Measurements from ENCODE around the gene AQR. TPM values are rescaled to one million over a fixed set of nuclear protein-coding genes. Genes with fewer than 3 reads are reported as not detected.

The AQR gene
- total and polyA plus RNA-seq, 10 of the 15 experiments (the other 5 are each of a cell fraction or from before 2014, with no cell fraction given) = 18.2 to 53.5 (median 32.6) TPM

DNA sequence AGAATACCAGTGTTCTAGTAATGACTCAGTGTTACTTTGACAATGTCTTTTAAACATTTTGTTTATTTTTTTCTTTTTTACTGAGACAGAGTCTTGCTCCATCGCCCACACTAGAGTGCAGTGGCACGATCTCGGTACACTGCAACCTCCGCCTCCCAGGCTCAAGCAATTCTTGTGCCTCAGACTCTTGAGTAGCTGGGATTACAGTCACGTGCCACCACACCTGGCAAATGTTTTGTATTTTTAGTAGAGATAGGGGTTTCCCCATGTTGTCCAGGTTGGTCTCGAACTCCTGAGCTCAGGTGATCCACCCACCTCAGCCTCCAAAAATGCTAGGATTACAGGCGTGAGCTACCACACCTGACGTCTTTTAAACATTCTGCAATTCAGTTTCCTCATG is 15.7 kb downstream of the AQR start (continued):
- no peak for TF ChIP-seq ZNF274 (IDR thresholded peaks at IDR 0.05; ENCODE audit: insufficient read depth, insufficient read length)
- no peak for TF ChIP-seq STAT3 (IDR thresholded peaks at IDR 0.05; ENCODE audit: low read depth, low read length)

DNA sequence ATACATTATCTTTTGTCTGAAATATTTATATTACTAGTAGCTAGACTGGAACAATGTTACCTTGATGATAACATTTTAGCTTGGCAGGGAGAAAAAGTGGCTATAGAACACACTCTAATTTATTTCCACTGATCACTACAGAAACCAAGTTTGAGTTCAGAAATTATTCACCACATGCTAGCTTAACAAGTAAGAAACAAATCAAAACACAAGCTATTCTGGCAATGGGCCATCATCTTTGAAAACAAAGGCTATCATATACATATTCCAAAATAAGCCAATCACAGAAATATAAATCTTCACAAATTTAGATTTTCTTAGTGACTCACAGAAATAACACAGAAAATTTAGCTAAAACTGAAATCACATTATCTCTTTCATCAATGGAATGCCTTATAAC is 17.1 kb downstream of the AQR start:
- no peaks in the 10 kb centered on the region for H3K9me3 ChIP-seq (replicated peaks; ENCODE audit: control insufficient read depth, insufficient read depth, low read length)
- H3K4me1 ChIP-seq (ENCODE audit: control insufficient read depth, insufficient read depth, low read length) = peaks cover 2% of the 10 kb centered on the region; the same call in 1 of the 2 replicates
- H3K27ac ChIP-seq (ENCODE audit: control insufficient read depth, insufficient read depth) = no peak overlapping the region
- H3K9ac ChIP-seq (ENCODE audit: control insufficient read depth, insufficient read depth, low read length) = no peak overlapping the region
- DNase-seq (ENCODE audit: low read depth, low spot score) (no peak), FAIRE-seq (no peak), ATAC-seq (no peak)
- peaks cover 1 to 15% of the 10 kb centered on the region in 2 experiments; a peak in 3 of 4 replicates for H3K36me3 ChIP-seq (ENCODE audit: control insufficient read depth in 2 of 2, insufficient read depth in 2 of 2, low read length in 1 of 2)
- intact Hi-C loops (cut with micrococcal nuclease; ENCODE audit: unreplicated experiment) = no loop called here
- in situ Hi-C loops (cut with MboI) = no loop called here
- ChIA-PET POLR2A (no interaction called here), RAD21 (ENCODE audit: unreplicated experiment) (no interaction called here), CTCF (interaction anchor here (0.7 to 1.3 kb wide), 2 partner anchors 17 kb away, joined by 3 to 4 read pairs; partner anchors contain the start of gene AQR), SMC1A (ENCODE audit: uncharacterized antibody, unreplicated experiment) (interaction anchor here (0.8 kb wide), 1 partner anchor 11 kb away, joined by 3 read pairs; no protein-coding TSS in a partner anchor)
- no peak overlapping the region for H3K4me3 ChIP-seq
- H3K79me2 ChIP-seq (ENCODE audit: control insufficient read depth, insufficient read depth, low read length) = no peaks in the 10 kb centered on the region; the same call in 1 of the 2 replicates
- H3K27me3 ChIP-seq (replicated peaks in 1 of 2; ENCODE audit: control insufficient read depth in 2 of 2, insufficient read depth in 2 of 2, low read length in 1 of 2) = no peaks in the 10 kb centered on the region
- no peaks in the 10 kb centered on the region for H4K20me1 ChIP-seq (ENCODE audit: control insufficient read depth, insufficient read depth)
- no peak overlapping the region for H2AFZ ChIP-seq (ENCODE audit: control insufficient read depth, low read depth, low read length)
- TF ChIP-seq TCF7 (IDR thresholded peaks at IDR 0.05; ENCODE audit: borderline replicate concordance) = no peak
- TF ChIP-seq, protein P1, sequence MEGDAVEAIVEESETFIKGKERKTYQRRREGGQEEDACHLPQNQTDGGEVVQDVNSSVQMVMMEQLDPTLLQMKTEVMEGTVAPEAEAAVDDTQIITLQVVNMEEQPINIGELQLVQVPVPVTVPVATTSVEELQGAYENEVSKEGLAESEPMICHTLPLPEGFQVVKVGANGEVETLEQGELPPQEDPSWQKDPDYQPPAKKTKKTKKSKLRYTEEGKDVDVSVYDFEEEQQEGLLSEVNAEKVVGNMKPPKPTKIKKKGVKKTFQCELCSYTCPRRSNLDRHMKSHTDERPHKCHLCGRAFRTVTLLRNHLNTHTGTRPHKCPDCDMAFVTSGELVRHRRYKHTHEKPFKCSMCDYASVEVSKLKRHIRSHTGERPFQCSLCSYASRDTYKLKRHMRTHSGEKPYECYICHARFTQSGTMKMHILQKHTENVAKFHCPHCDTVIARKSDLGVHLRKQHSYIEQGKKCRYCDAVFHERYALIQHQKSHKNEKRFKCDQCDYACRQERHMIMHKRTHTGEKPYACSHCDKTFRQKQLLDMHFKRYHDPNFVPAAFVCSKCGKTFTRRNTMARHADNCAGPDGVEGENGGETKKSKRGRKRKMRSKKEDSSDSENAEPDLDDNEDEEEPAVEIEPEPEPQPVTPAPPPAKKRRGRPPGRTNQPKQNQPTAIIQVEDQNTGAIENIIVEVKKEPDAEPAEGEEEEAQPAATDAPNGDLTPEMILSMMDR (IDR thresholded peaks at IDR 0.05 in 2 of 3, conservative IDR thresholded peaks at IDR 0.05 in 1 of 3; ENCODE audit: control insufficient read depth in 2 of 3, extremely low read depth in 1 of 3, insufficient read depth in 1 of 3, low read depth in 3 of 3, low read length in 3 of 3) = no peak
- TF ChIP-seq MXI1 (IDR thresholded peaks at IDR 0.05; ENCODE audit: low read depth, low read length) = no peak
- TF ChIP-seq PAX5 (IDR thresholded peaks at IDR 0.05; ENCODE audit: borderline replicate concordance, low read depth, low read length) = no peak
- TF ChIP-seq ZNF274 (IDR thresholded peaks at IDR 0.05; ENCODE audit: insufficient read depth, insufficient read length) = no peak
- TF ChIP-seq RAD21 (IDR thresholded peaks at IDR 0.05; ENCODE audit: insufficient read depth, low read depth, low read length) = no peak
- TF ChIP-seq POLR2A (IDR thresholded peaks at IDR 0.05; ENCODE audit: low read depth, low read length) = no peak
- no peak for TF ChIP-seq NFYB (IDR thresholded peaks at IDR 0.05; ENCODE audit: insufficient read depth, low read depth, low read length)
- TF ChIP-seq POLR2AphosphoS5 (IDR thresholded peaks at IDR 0.05; ENCODE audit: low read length) = no peak
- TF ChIP-seq, protein P2, sequence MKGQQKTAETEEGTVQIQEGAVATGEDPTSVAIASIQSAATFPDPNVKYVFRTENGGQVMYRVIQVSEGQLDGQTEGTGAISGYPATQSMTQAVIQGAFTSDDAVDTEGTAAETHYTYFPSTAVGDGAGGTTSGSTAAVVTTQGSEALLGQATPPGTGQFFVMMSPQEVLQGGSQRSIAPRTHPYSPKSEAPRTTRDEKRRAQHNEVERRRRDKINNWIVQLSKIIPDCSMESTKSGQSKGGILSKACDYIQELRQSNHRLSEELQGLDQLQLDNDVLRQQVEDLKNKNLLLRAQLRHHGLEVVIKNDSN (IDR thresholded peaks at IDR 0.05; ENCODE audit: borderline replicate concordance, extremely low read length, insufficient read depth, low read depth, low read length) = no peak
- BruUV-seq (replicated peaks) = no TSS peak
- H3K4me2 ChIP-seq (ENCODE audit: control insufficient read depth, insufficient read depth) = no peak overlapping the region

All from GM12878 (cell line).